HepG2 (cell line): ENCODE results near the gene PMFBP1. TPM values are rescaled to one million over a fixed set of nuclear protein-coding genes. Genes with fewer than 3 reads are reported as not detected.

Experiments used
- ATAC-seq: fragments of 200-7000 bp; cut with Tn5 transposase; 3 replicates; pipeline ENCODE4 v1.9.1; 2020; ENCODE audit warnings: mild to moderate bottlenecking, moderate library complexity
- BruUV-seq: library from RNA; stranded (reverse); fragments of 400-500 nt; replicated peaks from 2 replicates; lab custom pipeline; 2021; lab: Mats Ljungman, UMichigan
- CTCF ChIA-PET: fragments of 300-600 bp; formaldehyde crosslinking; extraction: SDS; loops from one replicate; lab custom pipeline; 2021; ENCODE audit warnings: low total read pairs, inconsistent platforms, low intra/inter-chr PET ratio; lab: Yijun Ruan, JAX
- POLR2A ChIA-PET: fragments of 350-600 bp; sonication (Branson Sonifier 250); formaldehyde crosslinking; loops from one replicate; lab custom pipeline; 2020; ENCODE audit warnings: antibody characterized with exemption, inconsistent platforms; lab: Yijun Ruan, JAX
- DNase-seq: peaks from one replicate; pipeline ENCODE4 v3.0.0-alpha.2; 2015; ENCODE audit warnings: low spot score
- FAIRE-seq: peaks from 3 replicates; lab custom pipeline; 2011; peaks lifted over from hg19 to GRCh38; lab: Jason Lieb, UNC
- H2AFZ ChIP-seq: one replicate; pipeline ENCODE4 v1.6.1; 2011; ENCODE audit warnings: low read length, inconsistent platforms
- H3K27ac ChIP-seq: fragments of 300-600 bp; 3 replicates; pipeline ENCODE4 v1.8.0; 2011; ENCODE audit warnings: mixed run types, mild to moderate bottlenecking, mixed read lengths, low read length, inconsistent platforms; ENCODE audit not compliant: insufficient read depth; ENCODE audit errors: extremely low read length
- H3K27me3 ChIP-seq, 2 experiments: fragments of 200-600 bp in 1 of 2; 2 replicates in 1 of 2; 3 replicates in 1 of 2; pipeline versions ENCODE4 v1.6.0 to v1.8.0; 2011; ENCODE audit warnings: low read length in 2 of 2, mild to moderate bottlenecking in 2 of 2, moderate library complexity in 2 of 2, inconsistent platforms in 1 of 2; ENCODE audit not compliant: insufficient read depth in 2 of 2, control insufficient read depth in 1 of 2
- H3K36me3 ChIP-seq, 2 experiments: fragments of 200-600 bp in 1 of 2; replicated peaks in 1 of 2; 2 replicates in 1 of 2; 3 replicates in 1 of 2; pipeline versions ENCODE4 v1.5.1 to v1.8.0; 2011; ENCODE audit warnings: low read length in 2 of 2, inconsistent platforms in 1 of 2; ENCODE audit not compliant: insufficient read depth in 2 of 2, control insufficient read depth in 1 of 2
- H3K4me1 ChIP-seq: 2 replicates; pipeline ENCODE4 v1.5.1; 2012; ENCODE audit warnings: low read length, inconsistent platforms; ENCODE audit not compliant: insufficient read depth
- H3K4me2 ChIP-seq: 2 replicates; pipeline ENCODE4 v1.6.0; 2011; ENCODE audit warnings: low read depth, low read length, inconsistent platforms
- H3K4me3 ChIP-seq, 3 experiments: fragments of 200-600 bp in 1 of 3; sonication (generic), shearing (Covaris generic) in 1 of 3; replicated peaks in 1 of 3; 2 replicates each; pipeline ENCODE4 v1.5.1; 2011 to 2016; ENCODE audit warnings: low read length in 3 of 3, inconsistent platforms in 2 of 3, low read depth in 2 of 3, mild to moderate bottlenecking in 2 of 3, control low read depth in 1 of 3, mixed read lengths in 1 of 3; ENCODE audit not compliant: insufficient read depth in 1 of 3
- H3K79me2 ChIP-seq: one replicate; pipeline ENCODE4 v1.6.1; 2011; ENCODE audit warnings: low read length, inconsistent platforms; ENCODE audit not compliant: insufficient read depth
- H3K9ac ChIP-seq: 2 replicates; pipeline ENCODE4 v1.6.0; 2011; ENCODE audit warnings: mild to moderate bottlenecking, low read depth, low read length, inconsistent platforms; ENCODE audit not compliant: insufficient read depth
- H3K9me3 ChIP-seq: 2 replicates; pipeline ENCODE4 v1.5.1; 2012; ENCODE audit warnings: mild to moderate bottlenecking, low read length
- H4K20me1 ChIP-seq: 2 replicates; pipeline ENCODE4 v1.6.0; 2011; ENCODE audit warnings: inconsistent platforms, mild to moderate bottlenecking, low read length, moderate library complexity; ENCODE audit not compliant: insufficient read depth
- THYN1 ChIP-seq: sonication (generic); formaldehyde crosslinking; IDR thresholded peaks from 2 replicates; pipeline ENCODE4 v1.8.1; 2023; ENCODE audit warnings: low read depth, mild to moderate bottlenecking, moderate library complexity, missing genetic modification reagents, borderline replicate concordance
- ZBTB33 ChIP-seq: sonication (generic); formaldehyde crosslinking; IDR thresholded peaks from 2 replicates; pipeline ENCODE4 v1.4.0; 2020; ENCODE audit warnings: missing genetic modification reagents
- ZNF562 ChIP-seq: sonication (generic); formaldehyde crosslinking; IDR thresholded peaks from 2 replicates; pipeline ENCODE4 v1.8.0; 2022; ENCODE audit warnings: missing genetic modification reagents, borderline replicate concordance
- ZNF660 ChIP-seq: sonication (generic); formaldehyde crosslinking; IDR thresholded peaks from 2 replicates; pipeline ENCODE4 v1.5.1; 2020; ENCODE audit warnings: mild to moderate bottlenecking, low read depth, missing genetic modification reagents, borderline replicate concordance
- WGBS: methylation state at CpG from one replicate; pipeline ENCODE4 v1.1.6; 2017; ENCODE audit warnings: low lambda C conversion rate; 5-methylcytosine and 5-hydroxymethylcytosine counted together
- in situ Hi-C: cut with HindIII; loops from 2 replicates; pipeline ENCODE4 v1.10.0; 2017; ENCODE audit warnings: low pct_unique_long_range_greater_than_20kb; ENCODE audit not compliant: extremely low pct_ligation_motif_present
- intact Hi-C: fragments of 100-400 bp; cut with micrococcal nuclease; formaldehyde crosslinking; loops from one replicate; pipeline ENCODE4 v1.10.0; 2022; ENCODE audit not compliant: unreplicated experiment
- polyA plus RNA-seq, 8 experiments: library from polyadenylated mRNA; depleted of rRNA in 3 of 8; stranded (reverse) in 7 of 8; unstranded in 1 of 8; fragments of >200 nt; fragmentation: Illumina TruSeq in 4 of 8; extraction: Trizol in 4 of 8; gene quantifications; 2 replicates each; pipeline versions ENCODE4 v1.2.1 to v1.2.3, GENCODE V29; 2011 to 2016; ENCODE audit warnings: low read depth in 4 of 8, missing spikeins in 1 of 8, mixed read lengths in 1 of 8; ENCODE audit not compliant: insufficient read depth in 1 of 8
- total RNA-seq, 5 experiments: library from RNA; depleted of rRNA; stranded (reverse); fragments of >200 nt; fragmentation: Illumina TruSeq; extraction: Trizol; gene quantifications; 2 replicates each; pipeline ENCODE4 v1.2.3, GENCODE V29; 2016; ENCODE audit warnings: low read depth in 1 of 5
- TF ChIP-seq, protein P1 (sequence below): sonication (generic); formaldehyde crosslinking; IDR thresholded peaks from 2 replicates; pipeline ENCODE4 v1.5.1; 2020; ENCODE audit warnings: missing genetic modification reagents, mild to moderate bottlenecking, borderline replicate concordance

PMFBP1 gene
- total and polyA plus RNA-seq, 2 of the 13 experiments (the other 11 are each of a cell fraction or from before 2014, with no cell fraction given) = 1.9 to 3.8 TPM

DNA sequence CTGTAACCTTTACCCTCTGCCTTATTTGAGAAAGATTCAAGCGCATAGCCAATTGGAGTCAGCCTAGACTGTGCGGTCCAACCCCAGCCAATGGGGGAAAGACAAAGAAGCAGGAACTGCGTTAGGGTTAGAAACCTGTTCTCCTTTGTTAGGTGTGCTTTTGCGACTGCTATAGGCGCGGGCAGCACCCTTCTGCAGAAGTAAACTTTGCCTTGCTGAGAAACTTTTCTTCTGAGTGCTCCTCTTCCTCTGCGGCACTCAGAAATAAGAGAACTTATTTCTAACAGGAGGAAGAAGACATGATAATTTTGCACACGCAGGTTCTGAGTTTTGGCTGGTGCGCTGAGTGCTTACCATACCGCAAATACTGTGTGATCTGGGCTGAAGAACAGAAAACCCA, 87.5 kb downstream of the PMFBP1 start:
- FAIRE-seq (no peak), ATAC-seq (no peak)
- BruUV-seq = no TSS peak
- H2AFZ ChIP-seq = no peak overlapping the region
- no peaks in the 10 kb centered on the region for H3K27me3 ChIP-seq
- CTCF ChIA-PET = no interaction called here
- TF ChIP-seq ZNF562 (CRISPR knock-in tag) = peak; percentile 87
- TF ChIP-seq ZBTB33 (CRISPR knock-in tag) = peak; percentile 37; the same call in 1 of the 2 replicates
- no peak for TF ChIP-seq THYN1 (CRISPR knock-in tag)
- TF ChIP-seq ZNF660 (CRISPR knock-in tag) = no peak
- TF ChIP-seq, protein P1, sequence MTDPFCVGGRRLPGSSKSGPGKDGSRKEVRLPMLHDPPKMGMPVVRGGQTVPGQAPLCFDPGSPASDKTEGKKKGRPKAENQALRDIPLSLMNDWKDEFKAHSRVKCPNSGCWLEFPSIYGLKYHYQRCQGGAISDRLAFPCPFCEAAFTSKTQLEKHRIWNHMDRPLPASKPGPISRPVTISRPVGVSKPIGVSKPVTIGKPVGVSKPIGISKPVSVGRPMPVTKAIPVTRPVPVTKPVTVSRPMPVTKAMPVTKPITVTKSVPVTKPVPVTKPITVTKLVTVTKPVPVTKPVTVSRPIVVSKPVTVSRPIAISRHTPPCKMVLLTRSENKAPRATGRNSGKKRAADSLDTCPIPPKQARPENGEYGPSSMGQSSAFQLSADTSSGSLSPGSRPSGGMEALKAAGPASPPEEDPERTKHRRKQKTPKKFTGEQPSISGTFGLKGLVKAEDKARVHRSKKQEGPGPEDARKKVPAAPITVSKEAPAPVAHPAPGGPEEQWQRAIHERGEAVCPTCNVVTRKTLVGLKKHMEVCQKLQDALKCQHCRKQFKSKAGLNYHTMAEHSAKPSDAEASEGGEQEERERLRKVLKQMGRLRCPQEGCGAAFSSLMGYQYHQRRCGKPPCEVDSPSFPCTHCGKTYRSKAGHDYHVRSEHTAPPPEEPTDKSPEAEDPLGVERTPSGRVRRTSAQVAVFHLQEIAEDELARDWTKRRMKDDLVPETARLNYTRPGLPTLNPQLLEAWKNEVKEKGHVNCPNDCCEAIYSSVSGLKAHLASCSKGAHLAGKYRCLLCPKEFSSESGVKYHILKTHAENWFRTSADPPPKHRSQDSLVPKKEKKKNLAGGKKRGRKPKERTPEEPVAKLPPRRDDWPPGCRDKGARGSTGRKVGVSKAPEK (CRISPR knock-in tag) = no peak
- TF ChIP-seq, all 625 proteins: peak for 2
- Histone ChIP-seq H3K9me3 (peaks cover 11% of the 10 kb centered on the region), H3K27ac (peak overlapping the region; percentile 52), H3K79me2 (no peaks in the 10 kb centered on the region), H3K4me1 (peaks cover 37% of the 10 kb centered on the region), H3K36me3 (peaks cover 10 to 44% of the 10 kb centered on the region in 2 experiments), H3K4me3 (no peak overlapping the region), H3K9ac (no peak overlapping the region), H4K20me1 (no peaks in the 10 kb centered on the region), H3K4me2 (peak overlapping the region; percentile 19; the same call in 1 of the 2 replicates)
- intact Hi-C loops (no loop called here), in situ Hi-C loops (no loop called here)
- POLR2A ChIA-PET = interaction anchor here (1.0 to 3.6 kb wide), 8 partner anchors 9 to 30 kb away, joined by 3 to 45 read pairs (median 8); partner anchors contain the start of genes DHX38, HP, HPR and TXNL4B
- WGBS = 97% methylated on average over 10 of the region's 10 CpGs
- DNase-seq = no peak
